GM19468 (cell line): ENCODE data around the gene RCCD1.

ENCODE experiments used
- ATAC-seq: cut with Tn5 transposase; IDR thresholded peaks from one replicate; pipeline ENCODE4 v1.9.1; 2021; ENCODE audit warnings: mild to moderate bottlenecking, moderate library complexity, moderate number of reproducible peaks; ENCODE audit not compliant: unreplicated experiment; ENCODE audit errors: extremely low read depth

Gene RCCD1

DNA sequence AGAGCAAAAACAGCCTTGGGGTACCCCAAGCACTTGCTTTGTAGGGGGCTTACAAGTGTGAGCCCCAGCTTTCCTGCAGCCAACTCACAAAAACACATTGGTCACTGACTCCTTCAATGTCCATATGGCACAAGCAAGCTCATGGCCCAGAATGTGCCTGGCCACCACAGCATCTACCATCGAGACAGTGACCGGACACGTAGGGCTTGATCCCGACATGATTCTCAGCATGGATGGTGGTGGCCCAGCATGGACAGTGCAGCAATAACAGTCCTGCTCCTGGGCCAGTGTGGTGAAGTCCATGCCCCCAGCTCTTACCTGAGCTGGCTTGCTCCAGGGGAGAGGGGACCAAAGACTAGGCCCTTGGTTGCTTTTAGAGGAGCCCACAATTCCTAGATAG lies 13.6 kb upstream of the RCCD1 start:
- no peak for ATAC-seq

- ATAC-seq, result no peak
These were observed 12.1 kb upstream of the RCCD1 start for GRCh38 chr15:90942354-90943120.

GRCh38 chr15:90945091-90945490 lies 9.6 kb upstream of the RCCD1 start:
- ATAC-seq, result no peak

DNA sequence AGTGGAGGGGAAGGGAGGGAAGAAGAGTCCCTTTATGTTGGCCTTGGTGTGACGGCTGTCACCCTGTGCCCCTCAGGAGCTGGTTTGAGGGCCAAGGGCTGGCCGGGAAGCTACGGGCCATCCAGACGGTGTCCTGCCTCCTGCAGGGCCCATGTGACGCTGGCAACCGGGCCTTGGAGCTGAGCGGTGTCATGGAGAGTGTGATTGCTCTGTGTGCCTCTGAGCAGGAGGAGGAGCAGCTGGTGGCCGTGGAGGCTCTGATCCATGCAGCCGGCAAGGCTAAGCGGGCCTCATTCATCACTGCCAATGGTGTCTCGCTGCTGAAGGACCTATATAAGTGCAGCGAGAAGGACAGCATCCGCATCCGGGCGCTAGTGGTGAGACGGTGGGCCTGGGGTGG lies 8.1 kb upstream of the RCCD1 start:
- no peak for ATAC-seq

DNA sequence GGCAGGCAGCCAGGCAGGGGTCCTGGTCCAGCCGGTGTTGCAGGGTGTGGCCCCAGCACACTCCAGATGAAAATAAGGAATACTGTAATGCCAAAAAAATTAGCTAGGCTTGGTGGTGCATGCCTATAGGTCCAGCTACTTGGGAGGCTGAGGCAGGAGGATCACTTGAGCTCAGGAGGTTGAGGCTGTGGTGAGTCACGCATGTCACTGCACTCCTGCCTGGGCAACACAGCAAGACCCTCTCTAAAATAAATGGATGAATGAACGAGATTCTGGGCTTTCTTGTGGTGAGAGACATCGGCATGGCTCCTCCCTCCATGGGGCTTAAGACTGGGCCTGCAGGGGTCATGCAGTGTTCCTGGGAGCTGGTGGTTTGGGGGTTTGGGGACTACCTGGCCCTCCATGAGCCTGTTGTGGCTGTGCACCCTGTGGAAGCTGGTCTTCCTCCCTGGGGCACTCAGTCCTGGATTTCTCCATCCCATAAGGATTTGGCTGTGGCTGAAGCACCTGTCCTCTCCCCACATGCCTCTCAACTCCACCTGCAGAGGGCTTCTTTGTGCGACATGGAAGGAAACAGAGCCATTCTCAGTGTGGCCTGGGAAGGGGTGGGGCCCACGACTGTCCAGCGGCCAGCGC lies 7.6 kb upstream of the RCCD1 start:
- no peak for ATAC-seq

- no peak for ATAC-seq
These were observed 6.9 kb upstream of the RCCD1 start for GRCh38 chr15:90947577-90948357.

DNA sequence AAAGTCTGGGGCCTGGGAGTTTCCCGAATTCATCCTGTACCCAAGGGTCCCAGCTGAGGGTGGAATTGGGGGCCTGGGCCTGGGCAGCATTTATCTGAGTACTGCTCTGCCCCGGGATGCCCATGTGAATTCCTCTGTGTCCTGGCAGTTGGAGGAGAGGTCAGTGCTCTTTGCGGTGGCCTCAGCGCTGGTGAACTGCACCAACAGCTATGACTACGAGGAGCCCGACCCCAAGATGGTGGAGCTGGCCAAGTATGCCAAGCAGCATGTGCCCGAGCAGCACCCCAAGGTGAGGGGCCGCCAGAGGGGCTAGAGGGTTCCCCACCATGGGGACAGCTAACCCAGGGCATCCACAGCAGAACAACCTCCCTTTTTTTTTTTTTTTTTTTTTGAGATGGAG lies 6.2 kb upstream of the RCCD1 start:
- no peak for ATAC-seq

- no peak for ATAC-seq
These were observed 4.6 kb upstream of the RCCD1 start for GRCh38 chr15:90949979-90950675.

GRCh38 chr15:90950676-90951075 lies 4.0 kb upstream of the RCCD1 start:
- no peak for ATAC-seq

- no peak for ATAC-seq
These were observed 1.6 kb upstream of the RCCD1 start for GRCh38 chr15:90952901-90953677.

- ATAC-seq, result no peak
These were observed 555 bp upstream of the RCCD1 start for GRCh38 chr15:90953947-90954711.

DNA sequence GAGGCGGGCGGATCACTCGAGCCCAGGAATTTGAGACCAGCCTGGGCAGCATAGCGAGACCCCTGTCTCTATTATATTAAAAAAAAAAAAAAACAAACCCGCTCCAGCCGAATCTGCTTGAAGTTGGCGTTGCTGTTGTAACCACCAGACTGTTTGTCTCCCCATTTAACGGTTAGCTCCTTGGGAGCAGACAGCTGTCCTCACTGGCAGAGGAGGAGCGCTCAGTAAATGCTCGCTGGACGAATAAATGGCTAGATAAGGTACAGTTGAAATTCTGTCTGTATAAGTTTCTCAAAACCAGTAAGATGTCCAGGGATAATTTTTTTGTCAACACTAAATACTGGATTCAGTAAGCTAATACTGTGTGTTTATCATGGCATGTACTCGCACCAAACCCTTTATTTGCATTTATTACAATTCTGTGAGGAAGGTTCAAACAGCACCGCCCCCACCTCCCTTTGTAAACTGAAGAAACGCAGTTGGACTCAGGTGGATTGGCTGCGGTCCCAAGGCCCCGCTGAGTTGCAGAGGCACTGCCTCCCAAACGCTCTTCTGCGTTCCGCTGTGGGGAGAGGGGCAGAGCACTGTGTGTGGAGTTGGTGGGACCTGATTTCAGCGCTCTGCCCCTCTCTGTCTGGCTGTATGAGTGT lies 1.1 kb downstream of the RCCD1 start:
- ATAC-seq, result no peak

GRCh38 chr15:90956274-90957030 lies 1.8 kb downstream of the RCCD1 start:
- no peak for ATAC-seq

DNA sequence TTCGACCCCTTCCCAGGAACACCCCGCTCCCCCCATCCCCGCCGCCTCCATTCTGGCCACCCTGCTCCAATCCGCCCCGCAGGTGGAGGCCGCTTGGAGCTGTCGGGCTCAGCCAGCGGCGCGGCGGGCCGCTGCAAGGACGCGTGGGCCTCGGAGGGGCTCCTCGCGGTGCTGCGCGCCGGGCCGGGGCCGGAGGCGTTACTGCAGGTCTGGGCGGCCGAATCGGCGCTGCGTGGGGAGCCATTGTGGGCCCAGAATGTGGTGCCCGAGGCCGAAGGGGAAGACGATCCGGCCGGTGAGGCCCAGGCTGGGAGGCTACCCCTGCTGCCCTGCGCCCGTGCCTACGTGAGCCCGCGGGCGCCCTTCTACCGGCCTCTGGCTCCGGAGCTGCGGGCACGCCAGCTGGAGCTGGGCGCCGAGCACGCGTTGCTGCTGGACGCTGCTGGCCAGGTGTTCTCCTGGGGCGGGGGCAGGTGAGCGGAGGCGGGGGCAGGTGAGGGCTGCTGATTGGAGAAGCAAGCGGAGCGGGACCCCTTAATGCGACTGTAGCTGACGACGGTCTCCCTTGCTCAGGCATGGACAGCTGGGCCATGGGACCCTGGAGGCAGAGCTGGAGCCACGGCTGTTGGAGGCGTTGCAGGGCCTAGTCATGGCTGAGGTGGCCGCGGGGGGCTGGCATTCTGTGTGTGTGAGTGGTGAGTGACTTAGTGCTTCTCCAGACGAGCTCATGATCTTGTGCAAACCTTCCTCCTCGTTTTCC lies 2.5 kb downstream of the RCCD1 start:
- ATAC-seq, result no peak

GRCh38 chr15:90957791-90958190 lies 3.1 kb downstream of the RCCD1 start:
- ATAC-seq, result no peak

DNA sequence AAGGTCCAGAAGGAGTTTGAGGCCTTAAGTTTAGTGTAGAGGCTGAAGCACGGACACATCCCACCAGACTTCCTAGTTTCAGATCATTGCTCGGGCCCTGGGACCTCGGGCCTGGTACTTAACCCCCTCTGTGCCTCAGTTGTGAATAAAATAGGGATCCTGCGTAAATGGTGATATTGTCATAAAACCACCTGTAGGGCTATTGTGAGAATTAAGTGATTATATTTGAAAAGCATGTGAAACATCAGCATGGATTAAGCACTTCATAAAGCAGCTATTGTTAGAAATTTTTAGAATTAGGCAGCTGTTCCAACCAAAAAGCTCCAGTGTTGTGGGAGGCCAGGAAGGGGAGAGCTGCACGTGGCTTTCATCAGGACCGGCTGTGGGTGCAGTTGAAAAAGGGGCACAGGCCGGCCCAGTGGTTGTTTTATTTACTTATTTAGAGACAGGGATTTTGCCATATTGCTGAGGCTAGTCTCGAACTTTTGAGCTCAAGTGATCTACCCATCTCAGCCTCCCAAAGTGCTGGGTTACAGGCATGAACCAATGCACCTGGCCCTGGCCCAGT lies 4.4 kb downstream of the RCCD1 start:
- ATAC-seq, result no peak

- no peak for ATAC-seq
These were observed 5.2 kb downstream of the RCCD1 start for GRCh38 chr15:90959894-90960293.
